GM12864 (cell line): ENCODE results near the gene LTBP2.

ENCODE experiments used
- DNase-seq: peaks from one replicate; pipeline ENCODE4 v3.0.0-alpha.2; 2011; ENCODE audit warnings: low read depth
- H3K4me3 ChIP-seq: 2 replicates; pipeline ENCODE4 v1.5.1; 2011; ENCODE audit warnings: mild to moderate bottlenecking, low read depth, low read length, control low read depth
- CTCF ChIP-seq: IDR thresholded peaks from 2 replicates; pipeline ENCODE4 v1.5.1; 2011; ENCODE audit warnings: low read depth, mild to moderate bottlenecking, moderate library complexity, low read length, control low read depth, inconsistent platforms; ENCODE audit errors: missing control alignments

LTBP2 gene

GRCh38 chr14:74619672-74620131 is 7.7 kb upstream of the LTBP2 start:
- no peak for TF ChIP-seq CTCF
- DNase-seq, result no peak

DNA sequence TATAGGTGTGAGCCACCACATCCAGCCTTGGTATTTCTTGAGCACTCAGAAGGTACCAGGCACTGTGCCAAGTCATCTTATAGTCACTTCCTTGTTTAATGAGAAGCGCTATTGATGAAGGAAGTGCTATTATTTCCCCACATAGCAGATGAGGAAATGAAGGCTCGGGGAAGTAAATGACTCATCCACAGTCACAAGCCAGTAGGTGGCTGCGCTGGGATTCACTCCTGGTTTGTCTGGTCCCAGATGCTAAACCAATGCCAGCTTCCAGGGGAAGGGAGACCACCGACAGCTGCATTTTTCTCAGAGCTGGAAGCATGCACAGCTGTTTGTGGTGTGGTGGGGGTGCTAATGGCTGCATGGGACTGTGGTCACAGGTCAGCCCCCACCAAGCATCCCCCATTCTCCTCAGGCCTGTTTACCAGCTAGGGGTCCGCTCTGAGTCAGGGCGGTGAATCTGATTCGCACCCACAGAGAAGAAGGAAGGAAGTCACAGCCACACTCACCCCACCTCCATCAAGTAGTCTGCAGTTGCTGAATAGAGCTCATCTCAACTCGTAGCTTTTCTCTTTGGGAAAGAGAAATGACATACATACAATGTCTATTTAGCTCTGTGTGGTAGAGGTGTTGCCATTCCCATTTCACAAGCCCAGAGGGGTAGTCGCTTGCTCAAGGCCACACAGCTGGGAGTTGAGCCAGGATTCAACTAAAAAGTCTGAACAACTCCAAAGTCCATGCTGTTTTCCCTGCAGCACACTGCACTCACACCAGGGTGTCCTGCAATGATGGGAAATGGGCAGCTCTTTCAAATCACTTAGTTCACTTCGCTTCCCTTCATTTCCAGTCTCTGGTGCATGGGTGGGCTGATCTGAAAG is 6.3 kb upstream of the LTBP2 start:
- no peak for DNase-seq
- TF ChIP-seq CTCF, result no peak
- no peak overlapping the region for H3K4me3 ChIP-seq

More at GRCh38 chr14:74619672-74620131, 7.7 kb upstream of the LTBP2 start:
- H3K4me3 ChIP-seq, result no peak overlapping the region

DNA sequence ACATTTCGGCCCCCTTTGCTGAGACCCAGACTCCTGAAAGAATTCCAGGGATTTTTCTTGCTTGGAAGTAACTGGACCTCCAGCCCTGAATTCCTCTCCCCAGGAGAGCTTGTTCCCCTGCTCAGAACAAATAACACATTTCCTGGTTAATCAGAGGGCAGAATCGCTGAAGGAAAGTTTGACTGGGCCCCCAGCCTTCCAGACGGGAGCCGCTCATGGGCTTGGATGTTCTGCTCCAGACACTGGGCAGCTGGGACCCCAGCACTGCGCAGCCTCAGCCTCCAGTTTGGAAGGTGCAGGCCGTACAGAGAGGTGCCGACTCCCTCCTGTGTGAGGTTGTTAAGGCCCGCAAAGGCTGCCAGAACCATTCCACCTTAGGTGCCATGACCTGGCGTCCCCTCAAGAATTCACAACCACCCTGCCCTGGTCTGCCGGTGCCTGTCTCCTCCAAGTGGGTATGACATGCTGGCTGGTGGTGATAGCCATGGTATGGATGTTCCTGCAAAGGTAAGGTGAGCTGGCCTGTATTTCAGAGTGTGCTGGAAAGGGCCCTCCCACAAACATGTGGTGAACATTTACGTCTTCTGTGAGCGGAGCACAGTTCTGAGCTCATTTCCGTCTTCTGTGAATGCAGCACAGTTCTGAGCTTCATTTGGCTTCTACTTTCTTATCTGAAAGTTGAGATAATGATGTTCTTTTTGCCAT is 5.1 kb upstream of the LTBP2 start:
- TF ChIP-seq CTCF, result no peak
- no peak overlapping the region for H3K4me3 ChIP-seq
- DNase-seq, result no peak

- TF ChIP-seq CTCF, result no peak
- H3K4me3 ChIP-seq, result no peak overlapping the region
- no peak for DNase-seq
Measured at GRCh38 chr14:74616507-74616906, 4.5 kb upstream of the LTBP2 start.

GRCh38 chr14:74615735-74616134 is 3.7 kb upstream of the LTBP2 start:
- no peak for TF ChIP-seq CTCF
- DNase-seq, result no peak
- H3K4me3 ChIP-seq, result no peak overlapping the region

DNA sequence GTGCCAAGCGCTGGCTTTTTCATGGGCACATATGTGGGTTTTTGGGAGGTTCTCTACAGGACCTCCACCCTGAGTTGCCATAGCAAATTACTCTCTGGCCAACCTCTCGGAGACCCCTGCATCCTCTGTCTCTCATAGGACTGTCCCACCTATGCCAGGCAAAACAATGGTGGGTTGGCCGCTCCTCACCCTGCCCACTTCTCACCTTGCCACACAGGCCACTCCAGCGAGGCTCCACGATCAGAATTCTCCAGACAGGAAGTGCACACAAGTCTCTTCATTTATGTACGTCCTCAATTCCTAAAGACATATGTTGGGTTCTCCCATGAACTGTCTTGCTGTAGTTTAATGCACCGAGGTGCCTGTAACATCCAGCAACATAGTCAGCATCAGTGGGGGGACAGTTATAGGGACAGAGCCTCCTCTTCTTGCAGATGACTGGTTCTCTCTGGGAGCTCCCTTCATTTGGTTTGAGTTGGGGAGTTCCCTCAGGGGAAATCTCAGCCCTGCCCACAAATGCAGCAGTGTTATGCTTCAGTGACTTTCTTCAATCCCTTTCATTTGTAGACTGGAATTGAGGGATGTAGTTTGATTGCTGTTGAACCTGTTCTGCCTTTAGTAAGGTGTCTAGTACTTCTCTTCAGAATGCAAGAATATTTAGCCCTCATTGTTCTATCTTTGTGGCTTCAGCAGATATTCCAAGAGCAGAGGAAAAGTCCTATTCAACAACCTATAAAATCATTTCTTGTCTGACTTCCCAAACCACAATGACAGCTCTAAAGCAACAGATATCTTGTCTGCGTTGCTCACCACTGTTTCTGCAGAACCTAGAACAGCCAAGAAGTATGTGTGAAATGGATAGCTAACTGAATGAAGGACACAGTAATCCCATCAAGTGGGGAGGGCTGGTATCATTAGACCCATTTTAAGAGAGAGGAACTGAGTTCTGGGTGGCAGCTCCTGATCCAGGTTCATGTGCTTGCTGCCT is 2.8 kb upstream of the LTBP2 start:
- no peak for TF ChIP-seq CTCF
- no peak overlapping the region for H3K4me3 ChIP-seq
- no peak for DNase-seq
